H9 (cell line): ENCODE results near the gene FILIP1. TPM values are rescaled to one million over a fixed set of nuclear protein-coding genes. Genes with fewer than 3 reads are reported as not detected.

Source experiments
- DNase-seq: peaks from one replicate; pipeline ENCODE4 v3.0.0-alpha.2; 2017
- H2AFZ ChIP-seq: one replicate; pipeline ENCODE4 v1.6.1; 2013; ENCODE audit warnings: mild to moderate bottlenecking, low read length, control low read depth, moderate library complexity
- H2AK5ac ChIP-seq: 2 replicates; pipeline ENCODE4 v1.6.1; 2013; ENCODE audit warnings: low read length, control low read depth, mixed read lengths; ENCODE audit not compliant: insufficient read length
- H2BK120ac ChIP-seq: one replicate; pipeline ENCODE4 v1.6.1; 2013; ENCODE audit warnings: low read depth, mild to moderate bottlenecking, low read length, control low read depth, inconsistent platforms; ENCODE audit not compliant: poor library complexity, severe bottlenecking
- H2BK12ac ChIP-seq: 2 replicates; pipeline ENCODE4 v1.6.1; 2013; ENCODE audit warnings: low read length, control low read depth, mixed read lengths, low read depth; ENCODE audit not compliant: insufficient read length
- H2BK15ac ChIP-seq: 2 replicates; pipeline ENCODE4 v1.6.1; 2013; ENCODE audit warnings: low read depth, low read length, control low read depth
- H2BK20ac ChIP-seq: one replicate; pipeline ENCODE4 v1.6.1; 2013; ENCODE audit warnings: low read depth, mild to moderate bottlenecking, low read length, control low read depth, inconsistent platforms; ENCODE audit not compliant: poor library complexity, severe bottlenecking
- H2BK5ac ChIP-seq: 2 replicates; pipeline ENCODE4 v1.6.1; 2013; ENCODE audit warnings: low read length, control low read depth, mixed read lengths; ENCODE audit not compliant: insufficient read length
- H3K14ac ChIP-seq: 2 replicates; pipeline ENCODE4 v1.6.1; 2013; ENCODE audit warnings: low read length, control low read depth; ENCODE audit not compliant: insufficient read depth
- H3K18ac ChIP-seq: 2 replicates; pipeline ENCODE4 v1.6.1; 2013; ENCODE audit warnings: low read depth, mild to moderate bottlenecking, mixed read lengths, low read length, control low read depth; ENCODE audit not compliant: insufficient read length
- H3K23ac ChIP-seq: 2 replicates; pipeline ENCODE4 v1.6.1; 2013; ENCODE audit warnings: low read length, control low read depth, mixed read lengths, low read depth; ENCODE audit not compliant: insufficient read length
- H3K23me2 ChIP-seq: 2 replicates; pipeline ENCODE4 v1.6.1; 2013; ENCODE audit warnings: low read depth, mild to moderate bottlenecking, mixed read lengths, low read length, control low read depth; ENCODE audit not compliant: insufficient read length, poor library complexity, severe bottlenecking
- H3K27ac ChIP-seq: 2 replicates; pipeline ENCODE4 v1.5.1; 2013; ENCODE audit warnings: low read length, control low read depth, mixed read lengths, low read depth; ENCODE audit not compliant: insufficient read length
- H3K27me3 ChIP-seq: 2 replicates; pipeline ENCODE4 v1.6.1; 2013; ENCODE audit warnings: low read length, control low read depth, inconsistent platforms; ENCODE audit not compliant: insufficient read depth
- H3K4ac ChIP-seq: 2 replicates; pipeline ENCODE4 v1.6.1; 2013; ENCODE audit warnings: low read depth, mild to moderate bottlenecking, control low read depth, inconsistent platforms, low read length, moderate library complexity
- H3K4me1 ChIP-seq: 2 replicates; pipeline ENCODE4 v1.6.1; 2013; ENCODE audit warnings: low read length, control low read depth, inconsistent platforms; ENCODE audit not compliant: insufficient read depth
- H3K4me2 ChIP-seq: 2 replicates; pipeline ENCODE4 v1.6.1; 2013; ENCODE audit warnings: low read length, control low read depth, mixed read lengths; ENCODE audit not compliant: insufficient read length, insufficient read depth
- H3K56ac ChIP-seq: 2 replicates; pipeline ENCODE4 v1.6.1; 2013; ENCODE audit warnings: low read depth, mild to moderate bottlenecking, mixed read lengths, low read length, control low read depth; ENCODE audit not compliant: insufficient read length
- H3K79me1 ChIP-seq: 2 replicates; pipeline ENCODE4 v1.6.1; 2013; ENCODE audit warnings: low read depth, mild to moderate bottlenecking, moderate library complexity, low read length, control low read depth, inconsistent platforms; ENCODE audit not compliant: insufficient read depth, poor library complexity, severe bottlenecking
- H3K79me2 ChIP-seq: 2 replicates; pipeline ENCODE4 v1.6.1; 2013; ENCODE audit warnings: low read length, control low read depth, inconsistent platforms; ENCODE audit not compliant: insufficient read depth
- H3K9ac ChIP-seq: 2 replicates; pipeline ENCODE4 v1.6.1; 2013; ENCODE audit warnings: low read length, control low read depth, mixed read lengths; ENCODE audit not compliant: insufficient read length; ENCODE audit errors: extremely low read depth
- H3K9me3 ChIP-seq: one replicate; pipeline ENCODE4 v1.6.1; 2013; ENCODE audit warnings: low read depth, low read length, inconsistent platforms; ENCODE audit not compliant: control insufficient read depth
- H3T11ph ChIP-seq: one replicate; pipeline ENCODE4 v1.6.1; 2013; ENCODE audit warnings: mild to moderate bottlenecking, low read length, control low read depth, inconsistent platforms
- H4K20me1 ChIP-seq: one replicate; pipeline ENCODE4 v1.6.1; 2013; ENCODE audit not compliant: control insufficient read depth, insufficient read length, insufficient read depth
- H4K5ac ChIP-seq: 2 replicates; pipeline ENCODE4 v1.6.1; 2013; ENCODE audit warnings: low read depth, mild to moderate bottlenecking, mixed read lengths, low read length, control low read depth; ENCODE audit not compliant: insufficient read length
- H4K8ac ChIP-seq: replicated peaks from 2 replicates; pipeline ENCODE4 v1.6.1; 2013; ENCODE audit warnings: low read length, control low read depth, mixed read lengths, low read depth; ENCODE audit not compliant: insufficient read length
- H4K91ac ChIP-seq: 2 replicates; pipeline ENCODE4 v1.6.1; 2013; ENCODE audit warnings: low read depth, mild to moderate bottlenecking, moderate library complexity, mixed read lengths, low read length, control low read depth; ENCODE audit not compliant: insufficient read length
- H3K27ac Mint-ChIP-seq, 3 experiments: 2 replicates in 2 of 3; 3 replicates in 1 of 3; pipeline ENCODE4 v1.8.0; 2020 to 2021; ENCODE audit warnings: mixed read lengths in 3 of 3, mild to moderate bottlenecking in 1 of 3, moderate library complexity in 1 of 3
- H3K27me3 Mint-ChIP-seq: 2 replicates; pipeline ENCODE4 v1.8.0; 2021; ENCODE audit warnings: low read depth, mild to moderate bottlenecking, moderate library complexity, mixed read lengths
- H3K36me3 Mint-ChIP-seq, 3 experiments: 2 replicates in 2 of 3; 3 replicates in 1 of 3; pipeline ENCODE4 v1.8.0; 2020 to 2021; ENCODE audit warnings: low read depth in 3 of 3, mixed read lengths in 3 of 3; ENCODE audit not compliant: insufficient read depth in 1 of 3
- H3K4me1 Mint-ChIP-seq, 2 experiments: 2 replicates each; pipeline ENCODE4 v1.8.0; 2020; ENCODE audit warnings: mixed read lengths in 2 of 2
- H3K4me3 Mint-ChIP-seq, 2 experiments: 2 replicates in 1 of 2; 3 replicates in 1 of 2; pipeline ENCODE4 v1.8.0; 2020 to 2021; ENCODE audit warnings: mild to moderate bottlenecking in 2 of 2, mixed read lengths in 2 of 2, moderate library complexity in 1 of 2
- H3K9me3 Mint-ChIP-seq, 2 experiments: 2 replicates in 1 of 2; 3 replicates in 1 of 2; pipeline ENCODE4 v1.8.0; 2020; ENCODE audit warnings: mild to moderate bottlenecking in 2 of 2, mixed read lengths in 2 of 2, moderate library complexity in 1 of 2
- CTCF ChIP-seq: fragments of 200-600 bp; sonication (generic); conservative IDR thresholded peaks from 3 replicates; pipeline ENCODE4 v1.8.0; 2021; ENCODE audit warnings: antibody characterized with exemption, mild to moderate bottlenecking
- WGBS: extraction: QIAGEN DNeasy Blood & Tissue Kit; methylation state at CpG from one replicate; pipeline ENCODE4 v1.1.7; 2013; ENCODE audit warnings: missing lambda C conversion rate, low lambda C conversion rate, mixed read lengths; ENCODE audit not compliant: insufficient read length; ENCODE audit errors: extremely low coverage; 5-methylcytosine and 5-hydroxymethylcytosine counted together
- total RNA-seq: library from RNA; stranded (reverse); gene quantifications from 2 replicates; pipeline ENCODE4 v1.2.1, GENCODE V29; 2021

Gene FILIP1
- total RNA-seq, 1 experiment from 2014 or later, result 10.5 TPM

GRCh38 chr6:75368151-75368779 is 125.3 kb downstream of the FILIP1 start:
- Histone ChIP-seq H4K5ac (no peak overlapping the region), H2AK5ac (no peak overlapping the region), H3K27me3 (no peaks in the 10 kb centered on the region), H3K27ac (no peak overlapping the region), H2BK15ac (no peak overlapping the region), H3K14ac (no peak overlapping the region), H3K79me1 (no peaks in the 10 kb centered on the region), H3K9me3 (no peaks in the 10 kb centered on the region), H3K4me1 (no peaks in the 10 kb centered on the region), H3K23ac (no peak overlapping the region), H2BK5ac (no peak overlapping the region), H4K91ac (no peak overlapping the region), H3K9ac (no peak overlapping the region), H2AFZ (no peak overlapping the region), H2BK20ac (no peak overlapping the region), H3K56ac (no peak overlapping the region), H3K79me2 (no peaks in the 10 kb centered on the region), H4K8ac (no peak overlapping the region), H3K4ac (no peak overlapping the region), H3K18ac (no peak overlapping the region), H4K20me1 (no peaks in the 10 kb centered on the region), H2BK12ac (no peak overlapping the region), H3K23me2 (no peaks in the 10 kb centered on the region), H3T11ph (no peak overlapping the region), H3K4me2 (no peak overlapping the region), H2BK120ac (no peak overlapping the region)
- DNase-seq, result peak; percentile 76
- H3K4me3 Mint-ChIP-seq, result no peak overlapping the region
- H3K36me3 Mint-ChIP-seq, result no peaks in the 10 kb centered on the region; a peak in 1 of 7 replicates
- H3K27ac Mint-ChIP-seq, result peak overlapping the region in 1 of 3 experiments; percentile 69; a peak in 1 of 7 replicates
- H3K27me3 Mint-ChIP-seq, result no peaks in the 10 kb centered on the region
- WGBS, result no CpG with 5 or more reads among the region's 6 CpGs
- no peaks in the 10 kb centered on the region for H3K9me3 Mint-ChIP-seq
- H3K4me1 Mint-ChIP-seq, result peaks cover 8 to 11% of the 10 kb centered on the region in 2 experiments
- peak; percentile 89 for TF ChIP-seq CTCF
